HUES48 (cell line): ENCODE measurements around the gene TMEM247.

ENCODE experiments used
- H3K27ac ChIP-seq: one replicate; pipeline ENCODE4 v1.7.0; 2013; ENCODE audit warnings: low read depth, low read length, inconsistent platforms
- H3K27me3 ChIP-seq: 2 replicates; pipeline ENCODE4 v1.6.1; 2013; ENCODE audit warnings: mild to moderate bottlenecking, low read length; ENCODE audit not compliant: control insufficient read depth, insufficient read depth
- H3K36me3 ChIP-seq: 2 replicates; pipeline ENCODE4 v1.6.1; 2013; ENCODE audit warnings: low read length; ENCODE audit not compliant: control insufficient read depth, insufficient read depth
- H3K4me1 ChIP-seq: 2 replicates; pipeline ENCODE4 v1.6.1; 2013; ENCODE audit warnings: mild to moderate bottlenecking, low read length; ENCODE audit not compliant: control insufficient read depth, insufficient read depth
- H3K4me3 ChIP-seq: 2 replicates; pipeline ENCODE4 v1.5.1; 2013; ENCODE audit warnings: mild to moderate bottlenecking, low read depth, low read length
- H3K9ac ChIP-seq: 2 replicates; pipeline ENCODE4 v1.6.1; 2013; ENCODE audit warnings: mild to moderate bottlenecking, low read depth, low read length, moderate library complexity
- H3K9me3 ChIP-seq: 2 replicates; pipeline ENCODE4 v1.6.1; 2013; ENCODE audit warnings: low read length; ENCODE audit not compliant: control insufficient read depth, insufficient read depth

Gene TMEM247

GRCh38 chr2:46441838-46442712, 37.3 kb upstream of the TMEM247 start:
- H3K27me3 ChIP-seq: no peaks in the 10 kb centered on the region
- no peaks in the 10 kb centered on the region for H3K36me3 ChIP-seq
- H3K27ac ChIP-seq: no peak overlapping the region
- H3K9ac ChIP-seq: no peak overlapping the region
- no peaks in the 10 kb centered on the region for H3K4me1 ChIP-seq
- no peak overlapping the region for H3K4me3 ChIP-seq
- no peaks in the 10 kb centered on the region for H3K9me3 ChIP-seq

GRCh38 chr2:46444732-46445131, 34.6 kb upstream of the TMEM247 start:
- Histone ChIP-seq H3K4me1 (no peaks in the 10 kb centered on the region), H3K4me3 (no peak overlapping the region), H3K9me3 (no peaks in the 10 kb centered on the region), H3K9ac (no peak overlapping the region), H3K27ac (no peak overlapping the region), H3K27me3 (no peaks in the 10 kb centered on the region), H3K36me3 (no peaks in the 10 kb centered on the region)

GRCh38 chr2:46445556-46445955, 33.8 kb upstream of the TMEM247 start:
- Histone ChIP-seq H3K36me3 (no peaks in the 10 kb centered on the region), H3K9me3 (no peaks in the 10 kb centered on the region), H3K4me1 (no peaks in the 10 kb centered on the region), H3K4me3 (no peak overlapping the region), H3K27ac (no peak overlapping the region), H3K9ac (no peak overlapping the region), H3K27me3 (no peaks in the 10 kb centered on the region)

GRCh38 chr2:46446871-46447568, 32.3 kb upstream of the TMEM247 start:
- no peak overlapping the region for H3K9ac ChIP-seq
- H3K27me3 ChIP-seq: no peaks in the 10 kb centered on the region
- H3K4me1 ChIP-seq: no peaks in the 10 kb centered on the region
- H3K4me3 ChIP-seq: no peak overlapping the region
- H3K36me3 ChIP-seq: no peaks in the 10 kb centered on the region
- H3K9me3 ChIP-seq: no peaks in the 10 kb centered on the region
- H3K27ac ChIP-seq: no peak overlapping the region

GRCh38 chr2:46447649-46448048, 31.7 kb upstream of the TMEM247 start:
- Histone ChIP-seq H3K4me1 (no peaks in the 10 kb centered on the region), H3K4me3 (no peak overlapping the region), H3K9me3 (no peaks in the 10 kb centered on the region), H3K9ac (no peak overlapping the region), H3K27me3 (no peaks in the 10 kb centered on the region), H3K36me3 (no peaks in the 10 kb centered on the region), H3K27ac (no peak overlapping the region)

- Histone ChIP-seq H3K27me3 (no peaks in the 10 kb centered on the region), H3K4me1 (no peaks in the 10 kb centered on the region), H3K4me3 (no peak overlapping the region), H3K36me3 (no peaks in the 10 kb centered on the region), H3K27ac (no peak overlapping the region), H3K9ac (no peak overlapping the region), H3K9me3 (no peaks in the 10 kb centered on the region)
Observed at GRCh38 chr2:46448111-46448510, 31.3 kb upstream of the TMEM247 start.

- Histone ChIP-seq H3K4me3 (no peak overlapping the region), H3K27me3 (no peaks in the 10 kb centered on the region), H3K4me1 (no peaks in the 10 kb centered on the region), H3K36me3 (no peaks in the 10 kb centered on the region), H3K27ac (no peak overlapping the region), H3K9me3 (no peaks in the 10 kb centered on the region), H3K9ac (no peak overlapping the region)
Observed at GRCh38 chr2:46448641-46449040, 30.7 kb upstream of the TMEM247 start.

- Histone ChIP-seq H3K36me3 (no peaks in the 10 kb centered on the region), H3K4me3 (no peak overlapping the region), H3K27me3 (no peaks in the 10 kb centered on the region), H3K9ac (no peak overlapping the region), H3K27ac (no peak overlapping the region), H3K4me1 (no peaks in the 10 kb centered on the region), H3K9me3 (no peaks in the 10 kb centered on the region)
Observed at GRCh38 chr2:46449700-46450099, 29.7 kb upstream of the TMEM247 start.

- no peak overlapping the region for H3K9ac ChIP-seq
- no peaks in the 10 kb centered on the region for H3K27me3 ChIP-seq
- no peak overlapping the region for H3K4me3 ChIP-seq
- no peak overlapping the region for H3K27ac ChIP-seq
- H3K9me3 ChIP-seq: no peaks in the 10 kb centered on the region
- H3K4me1 ChIP-seq: no peaks in the 10 kb centered on the region
- H3K36me3 ChIP-seq: no peaks in the 10 kb centered on the region
Observed at GRCh38 chr2:46451131-46451711, 28.1 kb upstream of the TMEM247 start.

GRCh38 chr2:46456789-46457188, 22.6 kb upstream of the TMEM247 start:
- no peaks in the 10 kb centered on the region for H3K4me1 ChIP-seq
- H3K4me3 ChIP-seq: no peak overlapping the region
- H3K27ac ChIP-seq: no peak overlapping the region
- no peaks in the 10 kb centered on the region for H3K36me3 ChIP-seq
- H3K27me3 ChIP-seq: no peaks in the 10 kb centered on the region
- H3K9me3 ChIP-seq: no peaks in the 10 kb centered on the region
- no peak overlapping the region for H3K9ac ChIP-seq
